OCI-LY7 (cell line): Measurements from ENCODE around the gene ZNF681. TPM values are rescaled to one million over a fixed set of nuclear protein-coding genes. Genes with fewer than 3 reads are reported as not detected.

Experiments used
- BruUV-seq: library from RNA; stranded (reverse); fragments of 400-500 nt; replicated peaks from 2 replicates; lab custom pipeline; 2021; lab: Mats Ljungman, UMichigan
- CTCF ChIA-PET: fragments of 300-600 bp; sonication (Branson Sonifier 250); formaldehyde crosslinking; loops from one replicate; lab custom pipeline; 2022; ENCODE audit warnings: antibody characterized with exemption; ENCODE audit not compliant: unreplicated experiment; lab: Charles Lee
- POLR2A ChIA-PET: fragments of 300-600 bp; sonication (Branson Sonifier 250); formaldehyde crosslinking; loops from one replicate; lab custom pipeline; 2022; ENCODE audit warnings: antibody characterized with exemption; lab: Charles Lee
- DNase-seq: peaks from one replicate; pipeline ENCODE4 v3.0.0-alpha.2; 2015; ENCODE audit warnings: low spot score
- H2AFZ ChIP-seq: fragments of 200-600 bp; sonication (generic), shearing (Covaris generic); 2 replicates; pipeline ENCODE4 v1.6.1; 2014; ENCODE audit warnings: mild to moderate bottlenecking, antibody characterized with exemption, low read length, moderate library complexity
- H3K27ac ChIP-seq: fragments of 200-600 bp; sonication (generic); 2 replicates; pipeline ENCODE4 v1.5.1; 2014; ENCODE audit warnings: mixed run types, low read depth, mild to moderate bottlenecking, moderate library complexity, low read length, inconsistent platforms; ENCODE audit not compliant: poor library complexity, severe bottlenecking
- H3K36me3 ChIP-seq: fragments of 200-600 bp; sonication (generic); 2 replicates; pipeline ENCODE4 v1.6.1; 2014; ENCODE audit warnings: mild to moderate bottlenecking, antibody characterized with exemption, low read length, moderate library complexity, mixed read lengths; ENCODE audit not compliant: insufficient read depth
- H3K4me1 ChIP-seq: fragments of 200-600 bp; sonication (generic); 2 replicates; pipeline ENCODE4 v1.5.1; 2014; ENCODE audit warnings: mild to moderate bottlenecking, low read length; ENCODE audit not compliant: insufficient read depth, poor library complexity, severe bottlenecking
- H3K4me2 ChIP-seq: fragments of 200-600 bp; sonication (generic); 2 replicates; pipeline ENCODE4 v1.6.1; 2014; ENCODE audit warnings: mild to moderate bottlenecking, low read length
- H3K4me3 ChIP-seq: fragments of 200-600 bp; sonication (generic); 2 replicates; pipeline ENCODE4 v1.5.1; 2014; ENCODE audit warnings: mild to moderate bottlenecking, low read depth, low read length; ENCODE audit not compliant: poor library complexity, severe bottlenecking
- H3K79me2 ChIP-seq: fragments of 200-600 bp; sonication (generic); 2 replicates; pipeline ENCODE4 v1.6.1; 2016; ENCODE audit warnings: low read depth, mild to moderate bottlenecking, low read length, moderate library complexity, mixed read lengths; ENCODE audit not compliant: insufficient read depth
- H3K9me2 ChIP-seq: fragments of 200-600 bp; sonication (generic); 2 replicates; pipeline ENCODE4 v1.6.1; 2016; ENCODE audit warnings: mild to moderate bottlenecking, low read length, mixed read lengths; ENCODE audit not compliant: insufficient read depth
- H3K9me3 ChIP-seq: fragments of 200-600 bp; sonication (generic); 2 replicates; pipeline ENCODE4 v1.6.1; 2014; ENCODE audit warnings: mild to moderate bottlenecking, mixed run types, low read length, mixed read lengths
- H4K20me1 ChIP-seq: fragments of 200-600 bp; sonication (generic); 2 replicates; pipeline ENCODE4 v1.6.1; 2014; ENCODE audit warnings: mild to moderate bottlenecking, antibody characterized with exemption, low read length, moderate library complexity, mixed read lengths; ENCODE audit not compliant: insufficient read depth
- CTCF ChIP-seq: fragments of 200-600 bp; sonication (generic); conservative IDR thresholded peaks from 2 replicates; pipeline ENCODE4 v1.5.1; 2014; ENCODE audit warnings: mild to moderate bottlenecking, antibody characterized with exemption, low read length, moderate library complexity, mixed read lengths
- EZH2phosphoT487 ChIP-seq: fragments of 200-600 bp; sonication (generic); IDR thresholded peaks from 2 replicates; pipeline ENCODE4 v1.6.1; 2018; ENCODE audit warnings: low read depth, borderline replicate concordance, mild to moderate bottlenecking, mixed run types, antibody characterized with exemption, low read length, moderate library complexity, mixed read lengths
- intact Hi-C: fragments of 100-400 bp; cut with micrococcal nuclease; formaldehyde crosslinking; loops from one replicate; pipeline ENCODE4 v1.10.0; 2022; ENCODE audit not compliant: unreplicated experiment
- total RNA-seq, 2 experiments: library from RNA; depleted of rRNA in 1 of 2; stranded (reverse); fragments of >200 nt in 1 of 2; shearing (Covaris generic) in 1 of 2; gene quantifications; 2 replicates each; pipeline ENCODE4 v1.2.3, GENCODE V29; 2014 to 2022

ZNF681 gene
- total RNA-seq, 2 experiments from 2014 or later = 4.3 to 6.2 TPM

GRCh38 chr19:23800271-23800670, 41.6 kb upstream of the ZNF681 start:
- BruUV-seq = no TSS peak
- no peak for DNase-seq
- Histone ChIP-seq H3K9me2 (no peaks in the 10 kb centered on the region), H4K20me1 (no peaks in the 10 kb centered on the region), H2AFZ (no peak overlapping the region), H3K4me1 (peaks cover 41% of the 10 kb centered on the region), H3K79me2 (peaks cover 60% of the 10 kb centered on the region), H3K9me3 (peaks cover 13% of the 10 kb centered on the region; the same call in 1 of the 2 replicates), H3K36me3 (peaks cover 11% of the 10 kb centered on the region), H3K27ac (peak overlapping the region; percentile 84), H3K4me3 (no peak overlapping the region), H3K4me2 (peak overlapping the region; percentile 48)
- intact Hi-C loops = loop anchor here (5.0 kb wide), 1 partner anchor 38 kb away; a partner anchor contains a TSS
- ChIA-PET CTCF (no interaction called here), POLR2A (interaction anchor here (0.6 to 1.7 kb wide), 4 partner anchors 11 to 527 kb away, joined by 3 to 10 read pairs (median 7); partner anchors contain the start of gene ZNF681)
- TF ChIP-seq EZH2phosphoT487 = no peak
- no peak for TF ChIP-seq CTCF

- Histone ChIP-seq H3K9me3 (peaks cover 15% of the 10 kb centered on the region; the same call in 1 of the 2 replicates), H3K36me3 (peaks cover 13% of the 10 kb centered on the region), H3K4me1 (peaks cover 41% of the 10 kb centered on the region), H4K20me1 (no peaks in the 10 kb centered on the region), H3K9me2 (no peaks in the 10 kb centered on the region), H3K4me2 (peak overlapping the region; percentile 47), H2AFZ (no peak overlapping the region), H3K4me3 (peak overlapping the region; percentile 44), H3K27ac (peak overlapping the region; percentile 84), H3K79me2 (peaks cover 60% of the 10 kb centered on the region; the same call in 1 of the 2 replicates)
- TF ChIP-seq EZH2phosphoT487 (no peak), CTCF (no peak)
- ChIA-PET CTCF (no interaction called here), POLR2A (interaction anchor here (0.7 to 1.9 kb wide), 3 partner anchors 12 to 112 kb away, joined by 3 to 10 read pairs (median 5); partner anchors contain the start of gene ZNF675)
- peak; percentile 80 for DNase-seq
- intact Hi-C loops = no loop called here
- no TSS peak for BruUV-seq
These were observed 40.6 kb upstream of the ZNF681 start for GRCh38 chr19:23799321-23799720.

GRCh38 chr19:23795462-23795861, 36.8 kb upstream of the ZNF681 start:
- Histone ChIP-seq H3K27ac (peak overlapping the region; percentile 16), H3K9me3 (peaks cover 15% of the 10 kb centered on the region; the same call in 1 of the 2 replicates), H3K4me1 (peaks cover 22% of the 10 kb centered on the region), H3K79me2 (peaks cover 36% of the 10 kb centered on the region; the same call in 1 of the 2 replicates), H3K4me3 (no peak overlapping the region), H3K9me2 (no peaks in the 10 kb centered on the region), H2AFZ (no peak overlapping the region), H3K36me3 (peaks cover 3% of the 10 kb centered on the region), H3K4me2 (no peak overlapping the region), H4K20me1 (no peaks in the 10 kb centered on the region)
- BruUV-seq = no TSS peak
- intact Hi-C loops = no loop called here
- TF ChIP-seq CTCF (no peak), EZH2phosphoT487 (no peak)
- no peak for DNase-seq
- ChIA-PET POLR2A (no interaction called here), CTCF (no interaction called here)
